ENCODE data around the gene SLC37A2.

The SLC37A2 gene

GRCh38 chr11:125114518-125114917 is 51.4 kb downstream of the SLC37A2 start:
- no peaks in the 10 kb centered on the region for H3K9me3 ChIP-seq (ENCODE audit: control insufficient read depth, low read length)
- no peak overlapping the region for H3K9ac ChIP-seq (ENCODE audit: low read length)
- no peak overlapping the region for H3K4me3 ChIP-seq (ENCODE audit: low read length)
- DNase-seq (ENCODE audit: low read depth) = no peak
- no peaks in the 10 kb centered on the region for H3K36me3 ChIP-seq (ENCODE audit: control insufficient read depth, insufficient read depth, low read length, severe bottlenecking)
- H3K27me3 ChIP-seq (replicated peaks; ENCODE audit: control insufficient read depth, insufficient read depth, low read length) = no peaks in the 10 kb centered on the region
- H3K4me1 ChIP-seq (ENCODE audit: control insufficient read depth, insufficient read depth, low read length) = peaks cover 13% of the 10 kb centered on the region

- H3K4me3 ChIP-seq (ENCODE audit: low read length) = no peak overlapping the region
- DNase-seq (ENCODE audit: low read depth) = no peak
- H3K27me3 ChIP-seq (replicated peaks; ENCODE audit: control insufficient read depth, insufficient read depth, low read length) = no peaks in the 10 kb centered on the region
Observed at GRCh38 chr11:125117429-125117828, 54.3 kb downstream of the SLC37A2 start.

DNA sequence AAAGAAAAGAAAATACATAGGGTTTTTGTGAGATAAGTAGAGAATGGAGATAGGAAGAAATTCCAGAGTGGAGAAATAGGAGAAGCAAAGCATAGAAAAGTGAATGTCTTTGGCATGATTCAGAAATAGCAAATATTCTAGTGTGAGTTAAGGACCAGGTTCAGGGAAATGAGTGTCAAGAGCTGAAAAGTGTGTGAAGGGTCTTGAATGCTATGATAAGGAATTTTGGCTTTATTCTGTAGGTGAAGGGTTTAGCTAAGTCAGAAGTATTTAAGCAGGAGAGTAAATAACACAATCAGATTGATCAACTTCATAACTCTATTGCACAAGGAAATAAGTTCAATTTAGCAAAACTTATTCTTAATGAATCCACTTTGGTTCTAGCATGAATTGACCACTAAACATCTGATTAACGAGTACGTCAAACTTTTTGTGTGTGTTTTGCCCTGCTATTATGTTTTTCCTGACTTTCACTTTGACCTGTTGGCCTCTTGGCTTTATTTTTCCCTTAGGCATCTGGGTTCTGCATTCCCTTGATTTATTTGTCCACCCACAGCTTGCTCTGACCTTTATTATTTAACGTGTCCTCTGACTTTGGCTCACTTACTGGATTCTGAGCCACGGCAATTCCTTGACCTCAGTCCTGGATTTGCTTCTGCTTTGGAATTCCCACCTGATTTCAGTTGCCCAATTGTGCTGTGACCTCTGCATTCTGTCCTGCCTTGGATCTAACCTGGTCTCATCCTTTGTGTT is 60.3 kb downstream of the SLC37A2 start:
- no peaks in the 10 kb centered on the region for H3K27me3 ChIP-seq (replicated peaks; ENCODE audit: control insufficient read depth, insufficient read depth, low read length)
- DNase-seq (ENCODE audit: low read depth) = no peak
- H3K9ac ChIP-seq (ENCODE audit: low read length) = peak overlapping the region; percentile 58
- H3K9me3 ChIP-seq (ENCODE audit: control insufficient read depth, low read length) = no peaks in the 10 kb centered on the region
- H3K4me3 ChIP-seq (ENCODE audit: low read length) = peak overlapping the region; percentile 57
- no peaks in the 10 kb centered on the region for H3K36me3 ChIP-seq (ENCODE audit: control insufficient read depth, insufficient read depth, low read length, severe bottlenecking)
- H3K4me1 ChIP-seq (ENCODE audit: control insufficient read depth, insufficient read depth, low read length) = peaks cover 22% of the 10 kb centered on the region

More at GRCh38 chr11:125117429-125117828, 54.3 kb downstream of the SLC37A2 start:
- Histone ChIP-seq H3K36me3 (ENCODE audit: control insufficient read depth, insufficient read depth, low read length, severe bottlenecking) (no peaks in the 10 kb centered on the region), H3K4me1 (ENCODE audit: control insufficient read depth, insufficient read depth, low read length) (peaks cover 4% of the 10 kb centered on the region), H3K9ac (ENCODE audit: low read length) (no peak overlapping the region), H3K9me3 (ENCODE audit: control insufficient read depth, low read length) (no peaks in the 10 kb centered on the region)

DNA sequence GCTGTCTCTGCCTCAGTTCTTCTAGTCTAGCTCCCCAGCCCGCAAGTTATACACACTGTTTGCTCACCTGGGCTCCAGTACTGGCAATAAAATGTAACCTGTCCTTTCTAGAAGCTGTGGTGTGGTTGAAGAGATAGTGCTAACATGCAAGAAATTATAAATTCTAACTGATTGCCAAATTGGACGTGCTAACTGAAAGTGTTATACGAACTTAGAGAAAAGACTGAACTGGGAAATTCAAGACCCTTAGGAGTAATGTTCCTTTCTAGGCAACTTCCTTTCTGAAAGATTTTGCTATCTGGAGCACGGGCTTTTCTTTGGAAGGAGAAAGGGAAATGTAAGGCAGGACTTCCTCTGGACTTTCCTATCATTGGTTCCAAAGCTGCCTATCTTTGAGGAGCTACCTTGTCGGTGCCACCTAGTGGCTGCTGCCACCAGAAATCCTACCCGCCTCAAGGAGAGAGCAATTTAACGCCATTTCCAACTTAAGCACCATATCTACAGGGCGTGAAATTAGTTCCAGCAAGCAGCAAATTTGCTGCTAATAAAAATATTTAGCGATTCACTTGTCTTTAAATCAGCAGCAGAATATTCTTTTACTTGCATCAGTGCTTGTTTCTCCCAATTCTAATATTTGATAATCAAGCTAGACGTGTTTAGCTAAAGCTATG is 61.0 kb downstream of the SLC37A2 start:
- Histone ChIP-seq H3K27me3 (replicated peaks; ENCODE audit: control insufficient read depth, insufficient read depth, low read length) (no peaks in the 10 kb centered on the region), H3K9me3 (ENCODE audit: control insufficient read depth, low read length) (no peaks in the 10 kb centered on the region), H3K9ac (ENCODE audit: low read length) (peak overlapping the region; percentile 58), H3K4me3 (ENCODE audit: low read length) (peak overlapping the region; percentile 57), H3K4me1 (ENCODE audit: control insufficient read depth, insufficient read depth, low read length) (peaks cover 26% of the 10 kb centered on the region), H3K36me3 (ENCODE audit: control insufficient read depth, insufficient read depth, low read length, severe bottlenecking) (no peaks in the 10 kb centered on the region)
- DNase-seq (ENCODE audit: low read depth) = peak; percentile 65

GRCh38 chr11:125124618-125124992 is 61.5 kb downstream of the SLC37A2 start:
- Histone ChIP-seq H3K27me3 (replicated peaks; ENCODE audit: control insufficient read depth, insufficient read depth, low read length) (no peaks in the 10 kb centered on the region), H3K9me3 (ENCODE audit: control insufficient read depth, low read length) (no peaks in the 10 kb centered on the region), H3K9ac (ENCODE audit: low read length) (no peak overlapping the region), H3K4me3 (ENCODE audit: low read length) (no peak overlapping the region), H3K36me3 (ENCODE audit: control insufficient read depth, insufficient read depth, low read length, severe bottlenecking) (no peaks in the 10 kb centered on the region), H3K4me1 (ENCODE audit: control insufficient read depth, insufficient read depth, low read length) (peaks cover 26% of the 10 kb centered on the region)
- no peak for DNase-seq (ENCODE audit: low read depth)

DNA sequence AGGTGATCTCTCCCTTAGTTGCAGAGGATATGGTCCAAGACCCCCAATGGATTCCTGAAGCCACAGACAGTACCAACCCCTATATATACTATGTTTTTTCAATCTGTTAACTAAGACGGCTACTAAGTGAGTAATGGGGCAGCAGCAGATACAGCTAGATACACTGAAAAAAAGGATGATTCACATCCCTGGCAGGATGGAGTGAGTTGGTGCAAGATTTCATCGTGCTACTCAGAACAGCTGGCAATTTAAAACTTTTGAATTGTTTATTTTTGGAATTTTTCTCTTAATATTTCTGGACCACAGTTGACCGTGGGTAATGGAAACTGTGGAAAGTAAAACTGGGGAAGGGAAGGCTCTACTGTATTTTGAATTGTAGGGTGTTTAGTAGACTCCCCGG is 65.3 kb downstream of the SLC37A2 start:
- DNase-seq (ENCODE audit: low read depth) = peak; percentile 66
- H3K27me3 ChIP-seq (replicated peaks; ENCODE audit: control insufficient read depth, insufficient read depth, low read length) = peaks cover 2% of the 10 kb centered on the region

DNA sequence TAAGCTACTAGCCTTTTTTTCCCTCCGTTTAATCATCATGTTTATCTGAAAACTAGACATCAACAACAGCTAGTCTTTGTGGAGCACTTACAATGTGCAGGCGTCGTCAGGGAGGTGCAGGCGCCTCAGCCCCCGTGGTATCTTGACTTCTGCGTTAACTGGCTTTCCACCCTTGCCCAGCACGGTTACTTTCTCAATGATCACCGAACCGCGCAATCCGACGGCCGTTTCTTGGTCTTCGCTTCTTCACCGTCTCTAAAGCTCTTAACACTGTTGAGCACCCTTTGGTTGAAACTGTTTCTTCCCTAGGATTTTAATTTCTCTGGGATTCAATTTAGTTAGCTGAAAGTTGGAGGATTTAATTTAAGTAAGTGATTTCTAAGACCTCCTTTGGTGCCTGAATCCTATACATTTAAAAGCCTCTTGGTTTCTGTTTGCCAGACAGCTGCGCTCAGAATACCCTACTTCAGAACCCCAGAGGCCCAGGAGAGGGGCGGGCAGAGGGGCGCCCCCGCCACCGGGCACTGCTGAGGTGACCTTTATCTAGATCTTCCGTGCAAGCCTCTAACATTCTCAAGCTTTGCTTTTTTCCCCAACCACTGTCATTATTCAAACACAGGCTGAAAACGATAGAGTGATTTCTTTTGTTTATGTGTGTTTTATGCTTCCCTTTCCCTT is 66.3 kb downstream of the SLC37A2 start:
- H3K4me1 ChIP-seq (ENCODE audit: control insufficient read depth, insufficient read depth, low read length) = peaks cover 7% of the 10 kb centered on the region
- peaks cover 10% of the 10 kb centered on the region for H3K27me3 ChIP-seq (replicated peaks; ENCODE audit: control insufficient read depth, insufficient read depth, low read length)
- H3K9ac ChIP-seq (ENCODE audit: low read length) = no peak overlapping the region
- no peak for DNase-seq (ENCODE audit: low read depth)
- H3K9me3 ChIP-seq (ENCODE audit: control insufficient read depth, low read length) = no peaks in the 10 kb centered on the region
- no peaks in the 10 kb centered on the region for H3K36me3 ChIP-seq (ENCODE audit: control insufficient read depth, insufficient read depth, low read length, severe bottlenecking)
- no peak overlapping the region for H3K4me3 ChIP-seq (ENCODE audit: low read length)

More for the DNA sequence above, 65.3 kb downstream of the SLC37A2 start:
- H3K36me3 ChIP-seq (ENCODE audit: control insufficient read depth, insufficient read depth, low read length, severe bottlenecking) = no peaks in the 10 kb centered on the region
- no peak overlapping the region for H3K9ac ChIP-seq (ENCODE audit: low read length)
- H3K9me3 ChIP-seq (ENCODE audit: control insufficient read depth, low read length) = no peaks in the 10 kb centered on the region
- H3K4me3 ChIP-seq (ENCODE audit: low read length) = no peak overlapping the region
- peaks cover 13% of the 10 kb centered on the region for H3K4me1 ChIP-seq (ENCODE audit: control insufficient read depth, insufficient read depth, low read length)

GRCh38 chr11:125132071-125132470 is 69.0 kb downstream of the SLC37A2 start:
- DNase-seq (ENCODE audit: low read depth) = no peak
- Histone ChIP-seq H3K9ac (ENCODE audit: low read length) (no peak overlapping the region), H3K4me3 (ENCODE audit: low read length) (no peak overlapping the region), H3K9me3 (ENCODE audit: control insufficient read depth, low read length) (no peaks in the 10 kb centered on the region), H3K36me3 (ENCODE audit: control insufficient read depth, insufficient read depth, low read length, severe bottlenecking) (no peaks in the 10 kb centered on the region), H3K4me1 (ENCODE audit: control insufficient read depth, insufficient read depth, low read length) (peaks cover 7% of the 10 kb centered on the region), H3K27me3 (replicated peaks; ENCODE audit: control insufficient read depth, insufficient read depth, low read length) (peaks cover 15% of the 10 kb centered on the region)

- no peak overlapping the region for H3K9ac ChIP-seq (ENCODE audit: low read length)
Observed at GRCh38 chr11:125132596-125132995, 69.5 kb downstream of the SLC37A2 start.

DNA sequence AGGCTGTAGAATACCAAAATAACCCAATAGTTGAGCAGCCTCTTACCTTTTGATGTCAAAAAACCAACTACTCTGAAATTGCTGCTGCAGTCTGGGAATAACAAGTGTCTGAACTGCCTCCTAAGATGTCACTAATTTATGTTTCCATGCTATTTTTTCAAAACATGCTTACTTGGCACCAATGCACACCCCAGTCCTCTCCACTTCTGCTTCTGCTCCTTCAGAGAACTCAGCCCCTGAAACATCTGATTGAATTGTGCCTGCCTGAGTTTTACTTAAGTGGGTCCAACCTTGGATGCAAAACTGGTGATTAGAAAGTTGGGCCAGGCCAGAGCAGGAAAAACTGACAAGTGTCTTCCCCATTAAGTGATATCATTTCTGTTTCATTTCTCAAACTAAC is 72.9 kb downstream of the SLC37A2 start:
- no peaks in the 10 kb centered on the region for H3K9me3 ChIP-seq (ENCODE audit: control insufficient read depth, low read length)
- peaks cover 20% of the 10 kb centered on the region for H3K27me3 ChIP-seq (replicated peaks; ENCODE audit: control insufficient read depth, insufficient read depth, low read length)
- no peak overlapping the region for H3K4me3 ChIP-seq (ENCODE audit: low read length)
- DNase-seq (ENCODE audit: low read depth) = no peak
- no peaks in the 10 kb centered on the region for H3K36me3 ChIP-seq (ENCODE audit: control insufficient read depth, insufficient read depth, low read length, severe bottlenecking)
- H3K4me1 ChIP-seq (ENCODE audit: control insufficient read depth, insufficient read depth, low read length) = no peaks in the 10 kb centered on the region
- H3K9ac ChIP-seq (ENCODE audit: low read length) = no peak overlapping the region

More at GRCh38 chr11:125132596-125132995, 69.5 kb downstream of the SLC37A2 start:
- Histone ChIP-seq H3K4me3 (ENCODE audit: low read length) (no peak overlapping the region), H3K9me3 (ENCODE audit: control insufficient read depth, low read length) (no peaks in the 10 kb centered on the region), H3K36me3 (ENCODE audit: control insufficient read depth, insufficient read depth, low read length, severe bottlenecking) (no peaks in the 10 kb centered on the region), H3K4me1 (ENCODE audit: control insufficient read depth, insufficient read depth, low read length) (peaks cover 7% of the 10 kb centered on the region), H3K27me3 (replicated peaks; ENCODE audit: control insufficient read depth, insufficient read depth, low read length) (peaks cover 15% of the 10 kb centered on the region)
- DNase-seq (ENCODE audit: low read depth) = peak; percentile 53

GRCh38 chr11:125138966-125139365 is 75.9 kb downstream of the SLC37A2 start:
- H3K4me3 ChIP-seq (ENCODE audit: low read length) = no peak overlapping the region
- H3K4me1 ChIP-seq (ENCODE audit: control insufficient read depth, insufficient read depth, low read length) = peaks cover 6% of the 10 kb centered on the region
- H3K9me3 ChIP-seq (ENCODE audit: control insufficient read depth, low read length) = no peaks in the 10 kb centered on the region
- no peaks in the 10 kb centered on the region for H3K36me3 ChIP-seq (ENCODE audit: control insufficient read depth, insufficient read depth, low read length, severe bottlenecking)
- H3K9ac ChIP-seq (ENCODE audit: low read length) = no peak overlapping the region
- peaks cover 18% of the 10 kb centered on the region for H3K27me3 ChIP-seq (replicated peaks; ENCODE audit: control insufficient read depth, insufficient read depth, low read length)
- no peak for DNase-seq (ENCODE audit: low read depth)

Measured in adipocyte (in vitro differentiated cells).